ENCODE measurements around the gene KLHL36.

GRCh38 chr16:84673561-84673960 lies 25.2 kb downstream of the KLHL36 start:
- TF ChIP-seq CTCF (IDR thresholded peaks at IDR 0.05 in 8 of 11, conservative IDR thresholded peaks at IDR 0.05 in 3 of 11) = no peak
- no peak for TF ChIP-seq POLR2A (IDR thresholded peaks at IDR 0.05)
- TF ChIP-seq POLR2AphosphoS5 (IDR thresholded peaks at IDR 0.05) = no peak

Data from spleen (tissue), 7 donors.